Motor neuron (in vitro differentiated cells): ENCODE data around the gene TSSK2. TPM values are rescaled to one million over a fixed set of nuclear protein-coding genes. Genes with fewer than 3 reads are reported as not detected.

Source experiments
- ATAC-seq, 8 experiments: fragments of 200-7000 bp; cut with Tn5 transposase; replicated peaks in 6 of 8; 2 replicates each; pipeline ENCODE4 v1.8.0; 2021; ENCODE audit warnings: mild to moderate bottlenecking in 8 of 8, moderate library complexity in 8 of 8
- H3K27ac ChIP-seq, 2 donors: fragments of 250-450 bp; sonication (Bioruptor Pico); 2 replicates each; pipeline ENCODE4 v1.9.0; 2021; ENCODE audit warnings: antibody characterized with exemption in 2 of 2, mild to moderate bottlenecking in 2 of 2, moderate library complexity in 1 of 2
- H3K4me1 ChIP-seq, 2 donors: fragments of 250-450 bp; sonication (Bioruptor Pico); replicated peaks in 1 of 2; 2 replicates each; pipeline ENCODE4 v1.6.1; 2021; ENCODE audit warnings: antibody characterized with exemption in 2 of 2, mild to moderate bottlenecking in 2 of 2, moderate library complexity in 1 of 2
- H3K4me3 ChIP-seq, 5 donors: fragments of 250-450 bp; sonication (Bioruptor Pico); 2 replicates each; pipeline ENCODE4 v1.9.0; 2021; ENCODE audit warnings: antibody characterized with exemption in 5 of 5, mild to moderate bottlenecking in 5 of 5, moderate library complexity in 4 of 5
- WGBS, 10 experiments: fragments of 450-650 bp; shearing (Covaris generic); methylation state at CpG; one replicate each; pipeline ENCODE4 v1.0.0; 2022; 5-methylcytosine and 5-hydroxymethylcytosine counted together
- in situ Hi-C, 9 experiments: fragments of 400-800 bp; cut with MboI; loops; one replicate each; pipeline ENCODE4 v1.15.0; 2021; ENCODE audit warnings: low sequenced_read_pairs in 9 of 9, low pct_unique_long_range_greater_than_20kb in 2 of 9; ENCODE audit not compliant: unreplicated experiment in 9 of 9
- total RNA-seq, 8 experiments: library from RNA; unstranded; fragments of 300-600 nt; gene quantifications; 2 replicates each; pipeline versions ENCODE4 v1.2.3 to v1.2.4, GENCODE V29; 2022

The TSSK2 gene
- total RNA-seq, 8 experiments from 2014 or later: not detected

DNA sequence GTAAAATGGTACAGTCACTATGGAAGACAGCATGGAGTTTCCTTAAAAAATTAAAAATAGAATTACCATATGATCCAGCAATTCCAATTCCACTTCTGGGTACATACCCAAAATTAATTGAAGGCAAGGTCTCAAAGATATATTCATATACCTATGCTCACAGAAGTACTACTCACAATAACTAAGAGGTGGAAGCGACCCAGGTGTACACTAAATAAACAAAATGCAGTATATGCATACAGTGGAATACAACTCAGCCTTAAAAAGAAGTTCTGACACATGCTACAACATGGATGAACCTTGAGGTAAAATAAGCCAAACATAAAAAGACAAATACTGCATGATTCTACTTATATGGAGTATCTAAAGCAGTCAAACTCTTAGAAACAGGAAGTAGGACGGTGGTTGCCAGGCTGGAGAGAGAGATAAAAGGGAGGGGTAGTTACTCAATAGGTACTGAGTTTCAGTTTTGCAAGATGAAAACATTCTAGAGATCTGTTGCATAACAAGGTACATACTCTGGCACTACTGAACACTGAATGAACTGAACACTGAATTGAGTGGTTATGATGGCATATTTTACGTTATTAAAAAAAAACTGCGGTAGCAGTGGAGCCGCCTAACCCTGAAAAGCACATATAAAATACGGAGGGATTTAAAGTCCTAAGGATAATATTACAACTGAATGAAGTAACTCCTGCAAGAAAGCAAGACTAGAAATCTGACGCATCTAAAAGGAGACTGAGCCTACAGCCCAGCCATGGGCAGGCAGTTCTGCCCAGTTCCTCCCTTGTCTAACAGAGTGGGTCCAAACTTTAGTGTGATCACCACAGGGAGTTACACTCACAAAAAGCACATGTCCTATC lies 21.7 kb upstream of the TSSK2 start:
- 65 to 97% (median 84%) methylated on average over 3 to 7 of the region's 7 CpGs for WGBS, 10 experiments
- Histone ChIP-seq H3K4me3 (no peak overlapping the region), H3K4me1 (peaks cover 2 to 4% of the 10 kb centered on the region in 2 donors), H3K27ac (no peak overlapping the region)
- in situ Hi-C loops: loop anchor here in 1 of 9 experiments (25.0 kb wide), 1 partner anchor 97 kb away; no protein-coding TSS in a partner anchor
- ATAC-seq: peak in 2 of 8 experiments; percentile 44 to 53

DNA sequence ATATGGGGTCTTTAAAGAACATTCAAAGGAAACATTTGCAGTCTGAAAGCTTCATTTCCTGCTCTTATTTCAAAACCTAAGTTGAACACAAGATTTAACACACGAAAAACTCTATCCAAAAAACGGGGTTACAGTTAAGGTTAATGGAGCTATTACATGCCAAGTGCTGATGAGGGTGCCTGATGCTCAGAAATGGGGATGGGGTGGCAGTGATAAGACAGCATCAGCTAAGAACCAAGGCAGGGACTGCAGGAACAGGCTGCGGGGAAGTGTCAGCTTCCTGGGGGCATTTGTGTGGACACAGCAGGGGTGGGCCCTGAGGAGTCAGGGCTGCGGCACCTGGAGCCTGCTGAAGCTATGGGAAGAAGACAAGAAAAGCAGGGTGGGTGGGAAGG lies 21.0 kb upstream of the TSSK2 start:
- H3K27ac ChIP-seq: no peak overlapping the region
- WGBS, 10 experiments: 20 to 88% (median 60%) methylated on average over 1 to 3 of the region's 4 CpGs; no CpG with 5 or more reads in 5 of the 10 experiments
- no peak for ATAC-seq
- H3K4me3 ChIP-seq: no peak overlapping the region
- in situ Hi-C loops: loop anchor here in 1 of 9 experiments (25.0 kb wide), 1 partner anchor 98 kb away; no protein-coding TSS in a partner anchor
- no peaks in the 10 kb centered on the region for H3K4me1 ChIP-seq

DNA sequence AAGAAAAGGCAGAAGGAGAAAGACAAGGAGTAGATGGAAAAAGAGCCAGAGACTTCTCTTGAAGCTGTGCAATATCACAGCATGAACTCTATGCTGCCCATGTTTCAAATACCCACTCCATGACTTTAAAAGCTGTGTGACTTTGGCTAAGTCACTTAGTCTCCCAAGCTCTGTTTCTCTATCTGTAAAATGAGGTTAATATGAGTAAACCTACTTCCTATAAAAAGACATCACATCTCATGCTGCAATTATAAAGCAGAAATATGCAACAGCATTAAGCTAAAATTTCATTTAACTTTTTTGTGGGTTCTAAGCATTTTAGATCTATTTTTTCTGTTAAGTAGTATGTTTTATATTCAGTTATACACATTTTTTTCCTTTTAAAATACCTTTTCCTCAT lies 20.5 kb upstream of the TSSK2 start:
- no peak overlapping the region for H3K27ac ChIP-seq
- no peaks in the 10 kb centered on the region for H3K4me1 ChIP-seq
- no peak overlapping the region for H3K4me3 ChIP-seq
- in situ Hi-C loops: loop anchor here in 1 of 9 experiments (25.0 kb wide), 1 partner anchor 98 kb away; no protein-coding TSS in a partner anchor
- no peak for ATAC-seq

DNA sequence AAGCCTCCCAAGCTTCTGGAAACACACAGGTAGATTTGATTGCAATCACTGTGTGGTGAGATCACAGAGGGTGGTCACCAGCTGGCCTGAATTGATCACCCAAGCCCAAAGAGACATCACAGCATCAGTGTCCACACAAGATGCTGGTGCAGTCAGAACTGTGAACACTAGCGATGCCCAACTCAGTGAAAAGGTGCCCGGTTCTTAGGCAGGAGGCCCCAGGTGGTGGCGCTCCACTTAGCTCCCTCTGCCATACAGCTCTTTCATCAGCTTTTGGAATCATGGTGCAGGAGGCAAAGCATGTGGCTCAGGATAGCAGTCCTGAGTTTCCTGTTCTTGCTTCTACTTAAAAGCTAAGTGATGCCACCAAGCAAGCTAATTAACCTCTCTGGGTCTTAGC lies 20.0 kb upstream of the TSSK2 start:
- in situ Hi-C loops: loop anchor here in 1 of 9 experiments (25.0 kb wide), 1 partner anchor 99 kb away; no protein-coding TSS in a partner anchor
- no peaks in the 10 kb centered on the region for H3K4me1 ChIP-seq
- no peak for ATAC-seq
- H3K4me3 ChIP-seq: no peak overlapping the region
- no peak overlapping the region for H3K27ac ChIP-seq
- WGBS, 10 experiments: 73 to 100% (median 95%) methylated on average over 1 to 3 of the region's 3 CpGs; no CpG with 5 or more reads in 5 of the 10 experiments

DNA sequence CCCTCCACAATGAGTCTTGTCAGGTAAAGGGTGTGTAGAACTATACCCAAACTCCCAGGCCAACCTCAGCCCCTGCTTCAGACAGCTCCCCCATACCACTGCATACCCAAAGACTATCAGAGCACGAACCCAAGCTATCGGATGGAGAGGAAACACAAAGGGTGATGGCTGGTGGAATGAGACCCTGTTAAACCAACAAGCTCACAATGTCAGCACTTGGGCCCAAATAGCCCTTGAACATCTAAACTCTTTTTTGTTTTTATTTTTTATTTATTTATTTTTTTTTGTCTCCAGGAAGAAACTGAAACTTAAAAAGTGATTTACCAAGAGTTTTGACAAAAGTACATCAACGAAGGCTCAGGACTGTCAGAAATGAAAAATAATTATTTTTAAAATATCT lies 19.5 kb upstream of the TSSK2 start:
- 83 to 100% (median 100%) methylated on average over 1 to 3 of the region's 3 CpGs; no CpG with 5 or more reads in 4 of the 10 experiments for WGBS, 10 experiments
- no peak overlapping the region for H3K27ac ChIP-seq
- no peak overlapping the region for H3K4me3 ChIP-seq
- H3K4me1 ChIP-seq: no peaks in the 10 kb centered on the region
- no peak for ATAC-seq
- in situ Hi-C loops: loop anchor here in 1 of 9 experiments (25.0 kb wide), 1 partner anchor 99 kb away; no protein-coding TSS in a partner anchor

DNA sequence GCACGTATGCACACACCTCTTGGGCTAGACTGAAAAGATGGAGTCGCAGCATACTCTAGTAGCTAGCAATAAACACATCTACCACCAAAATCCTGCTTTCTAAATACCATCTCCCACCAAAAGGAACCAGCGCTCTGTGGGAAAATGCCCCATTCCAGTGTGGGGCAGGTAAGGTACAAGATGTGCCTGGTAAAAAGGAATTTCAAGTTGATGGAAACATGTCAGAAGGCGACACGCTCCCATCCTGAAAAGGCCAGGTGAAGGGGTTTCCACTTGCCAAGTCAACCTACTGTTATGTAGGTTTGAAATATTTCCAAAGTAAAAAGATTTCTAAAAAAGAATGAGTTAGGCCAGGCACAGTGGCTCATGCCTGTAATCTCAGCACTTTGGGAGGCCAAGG lies 17.7 kb upstream of the TSSK2 start:
- ATAC-seq: no peak
- Histone ChIP-seq H3K27ac (peak overlapping the region in 1 of 2 donors; percentile 43), H3K4me3 (no peak overlapping the region), H3K4me1 (no peaks in the 10 kb centered on the region)
- in situ Hi-C loops: loop anchor here in 1 of 9 experiments (25.0 kb wide), 1 partner anchor 101 kb away; no protein-coding TSS in a partner anchor
- 92 to 100% (median 97%) methylated on average over 1 to 5 of the region's 5 CpGs; no CpG with 5 or more reads in 6 of the 10 experiments for WGBS, 10 experiments

DNA sequence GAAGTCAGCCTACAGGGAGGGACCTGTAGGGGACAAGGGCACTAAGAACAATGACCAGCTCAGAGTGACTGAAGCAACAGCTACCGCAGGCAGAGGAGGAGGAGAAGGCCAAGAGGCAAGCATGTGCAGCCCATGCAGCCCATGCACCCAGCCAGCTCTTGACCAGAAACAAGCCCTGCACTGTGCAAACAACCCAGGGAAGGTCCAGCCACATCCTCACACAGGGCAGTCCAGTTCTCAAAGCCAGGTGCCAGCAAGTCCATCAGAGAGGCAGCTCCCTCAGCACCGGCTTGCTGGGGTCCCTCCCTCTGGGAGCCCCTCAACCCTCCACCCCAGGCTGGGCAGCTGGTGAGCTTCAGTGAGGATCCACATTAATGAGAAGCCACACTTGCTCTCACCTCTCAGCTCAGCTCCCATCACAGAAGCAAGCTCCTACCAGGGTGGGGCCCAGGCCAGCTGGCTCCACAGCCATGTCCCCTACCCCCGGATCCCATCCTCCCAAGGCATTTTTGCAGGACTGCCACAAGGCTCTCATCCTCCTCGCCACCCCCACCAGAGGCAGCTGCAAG lies 16.0 kb upstream of the TSSK2 start:
- in situ Hi-C loops: loop anchor here in 1 of 9 experiments (25.0 kb wide), 1 partner anchor 103 kb away; no protein-coding TSS in a partner anchor
- Histone ChIP-seq H3K4me3 (no peak overlapping the region), H3K4me1 (peaks cover 2 to 5% of the 10 kb centered on the region in 2 donors), H3K27ac (peak overlapping the region in 1 of 2 donors; percentile 39)
- 66 to 100% (median 95%) methylated on average over 1 to 2 of the region's 4 CpGs; no CpG with 5 or more reads in 5 of the 10 experiments for WGBS, 10 experiments
- ATAC-seq: no peak

DNA sequence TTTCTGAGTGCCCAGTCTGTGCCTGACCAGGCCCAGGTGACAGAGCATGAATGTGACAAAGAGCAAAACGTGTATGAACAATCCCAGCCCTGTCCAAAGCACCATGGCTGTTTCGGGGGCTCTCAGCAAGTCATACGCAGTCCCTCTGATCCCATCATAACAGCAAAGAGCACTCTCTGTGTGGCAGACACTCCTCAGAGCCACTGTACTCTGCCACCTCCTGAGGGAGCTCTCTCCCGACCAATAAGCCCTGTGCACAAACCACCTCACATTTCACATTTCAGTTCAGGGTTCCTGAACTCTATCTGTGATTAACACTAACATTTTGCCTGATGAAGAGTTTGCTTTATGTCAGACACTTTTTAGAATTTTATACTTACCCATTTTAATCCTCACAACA lies 15.5 kb upstream of the TSSK2 start:
- Histone ChIP-seq H3K27ac (no peak overlapping the region), H3K4me3 (no peak overlapping the region), H3K4me1 (peaks cover 8 to 11% of the 10 kb centered on the region in 2 donors)
- peak in 4 of 8 experiments; percentile 25 to 50 (median 28) for ATAC-seq
- 61 to 83% (median 68%) methylated on average over 1 to 4 of the region's 4 CpGs; no CpG with 5 or more reads in 5 of the 10 experiments for WGBS, 10 experiments
- in situ Hi-C loops: loop anchor here in 1 of 9 experiments (25.0 kb wide), 1 partner anchor 103 kb away; no protein-coding TSS in a partner anchor

DNA sequence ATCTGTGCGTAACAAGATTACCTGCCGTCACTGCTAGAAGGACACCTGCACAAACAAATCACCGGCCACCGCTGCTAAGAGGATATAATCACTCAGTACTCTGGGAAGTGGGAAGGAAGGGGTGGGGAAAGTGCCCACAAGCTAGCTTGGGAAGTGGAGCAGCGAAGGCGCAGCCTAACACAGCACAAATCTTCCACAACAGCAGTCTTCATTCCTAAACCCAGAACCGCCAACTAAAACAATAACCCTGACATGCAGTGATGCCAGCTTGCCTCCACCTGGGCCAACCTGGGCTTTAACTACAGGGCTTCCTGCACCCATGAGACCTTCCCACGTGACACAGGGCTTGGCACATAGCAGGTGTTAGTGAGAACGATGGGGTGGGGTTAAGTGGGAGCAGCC lies 14.0 kb upstream of the TSSK2 start:
- in situ Hi-C loops: loop anchor here in 1 of 9 experiments (25.0 kb wide), 1 partner anchor 105 kb away; no protein-coding TSS in a partner anchor
- Histone ChIP-seq H3K4me1 (peaks cover 12 to 14% of the 10 kb centered on the region in 2 donors), H3K27ac (no peak overlapping the region), H3K4me3 (no peak overlapping the region)
- no peak for ATAC-seq
- whole genome bisulfite sequencing, 10 experiments: 90 to 100% (median 95%) methylated on average over 1 to 7 of the region's 9 CpGs; no CpG with 5 or more reads in 2 of the 10 experiments

DNA sequence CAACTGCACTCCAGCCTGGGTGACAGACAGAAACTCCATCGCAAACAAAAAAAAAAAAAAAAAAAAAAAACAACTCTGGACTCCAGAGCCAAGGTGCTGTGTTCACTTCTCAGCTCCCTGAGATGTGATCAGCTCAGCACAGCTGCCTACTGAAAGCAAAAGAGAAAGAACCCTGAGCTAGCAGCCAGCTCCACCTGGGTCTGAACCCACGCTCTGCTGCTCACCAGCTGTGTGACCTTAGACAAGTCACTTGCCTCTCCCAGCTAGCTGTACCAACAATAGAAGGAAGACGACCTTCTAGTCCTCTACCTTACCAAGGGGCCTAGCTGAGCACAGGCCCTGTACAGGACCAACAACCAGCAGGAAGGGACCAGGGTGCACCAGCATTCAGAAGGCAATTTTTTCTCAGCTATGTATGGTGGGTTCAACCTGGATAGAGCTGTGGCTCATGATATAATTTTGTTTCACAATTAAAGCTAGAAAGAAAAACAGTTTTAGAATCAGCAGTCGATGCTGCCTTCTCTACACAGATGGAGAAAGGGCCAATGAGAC lies 12.7 kb upstream of the TSSK2 start:
- Histone ChIP-seq H3K4me1 (peaks cover 14 to 16% of the 10 kb centered on the region in 2 donors), H3K27ac (no peak overlapping the region), H3K4me3 (no peak overlapping the region)
- in situ Hi-C loops: loop anchor here in 1 of 9 experiments (25.0 kb wide), 1 partner anchor 106 kb away; no protein-coding TSS in a partner anchor
- 80 to 100% (median 86%) methylated on average over 1 to 3 of the region's 4 CpGs; no CpG with 5 or more reads in 5 of the 10 experiments for WGBS, 10 experiments
- no peak for ATAC-seq

DNA sequence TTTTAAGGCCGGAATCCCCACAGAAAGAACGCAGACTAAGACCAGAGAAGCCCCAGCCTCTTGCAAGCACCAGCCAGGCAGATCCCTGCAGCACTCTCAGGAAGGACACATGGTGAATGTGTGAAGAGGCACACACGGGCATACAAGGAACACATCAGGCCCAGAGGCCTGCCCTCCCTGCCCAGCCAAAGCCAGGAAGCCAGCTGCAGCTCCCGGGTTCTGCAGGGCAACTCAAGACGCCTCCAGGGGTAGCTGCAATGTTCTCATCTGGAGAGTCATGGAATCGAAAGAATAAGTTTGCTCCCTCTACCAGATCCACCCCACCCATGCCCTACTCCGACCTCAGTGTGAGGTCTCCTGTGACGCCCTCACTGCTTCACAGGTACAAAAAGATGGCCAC lies 11.2 kb upstream of the TSSK2 start:
- in situ Hi-C loops: loop anchor here in 1 of 9 experiments (25.0 kb wide), 1 partner anchor 108 kb away; no protein-coding TSS in a partner anchor
- H3K27ac ChIP-seq: no peak overlapping the region
- 17 to 100% (median 62%) methylated on average over 1 to 4 of the region's 8 CpGs; no CpG with 5 or more reads in 6 of the 10 experiments for WGBS, 10 experiments
- ATAC-seq: no peak
- H3K4me1 ChIP-seq: peaks cover 14 to 16% of the 10 kb centered on the region in 2 donors
- H3K4me3 ChIP-seq: no peak overlapping the region

DNA sequence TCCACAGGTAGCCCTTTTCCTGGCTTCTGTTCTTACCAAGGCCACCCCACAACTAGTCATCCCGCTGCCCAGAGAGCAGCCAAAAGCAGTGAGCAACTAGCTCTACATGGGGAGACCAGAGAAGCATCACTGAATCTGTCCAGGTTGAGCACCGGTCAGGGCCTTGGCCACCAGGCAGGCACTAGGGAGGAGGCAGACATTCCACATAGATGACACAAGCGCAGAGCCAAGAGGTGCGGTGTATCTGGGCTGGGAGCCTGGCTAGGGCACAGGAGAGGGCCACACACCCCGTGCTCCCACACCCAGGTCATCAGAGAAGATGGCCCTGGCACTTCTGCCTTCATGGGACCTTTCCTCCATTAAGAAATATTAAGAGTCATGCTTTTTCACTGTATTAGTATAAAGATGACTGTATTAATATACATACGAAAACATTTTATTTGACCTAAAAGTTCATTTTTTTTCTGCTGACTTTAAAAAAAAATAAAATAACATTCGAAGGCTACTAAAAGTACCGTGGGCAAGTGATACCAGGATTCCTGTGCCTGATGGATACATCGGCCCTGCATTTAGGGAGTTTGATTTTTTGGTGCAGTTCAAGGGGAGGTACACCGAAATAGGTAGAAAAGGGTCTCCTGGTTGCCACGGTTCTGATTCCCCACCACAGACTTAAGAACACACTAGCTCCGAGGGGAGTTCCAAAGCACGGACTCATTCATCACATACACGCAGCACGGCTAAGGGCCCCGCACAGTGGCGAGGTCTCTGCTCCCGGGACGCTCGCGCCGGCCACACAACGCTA lies 10.1 kb upstream of the TSSK2 start:
- peak in 7 of 8 experiments; percentile 4 to 31 (median 13) for ATAC-seq
- H3K4me1 ChIP-seq: peaks cover 14 to 16% of the 10 kb centered on the region in 2 donors
- WGBS, 10 experiments: 0 to 18% (median 9%) methylated on average over 1 to 18 of the region's 23 CpGs; no CpG with 5 or more reads in 1 of the 10 experiments
- in situ Hi-C loops: loop anchor here in 1 of 9 experiments (25.0 kb wide), 1 partner anchor 109 kb away; no protein-coding TSS in a partner anchor
- H3K4me3 ChIP-seq: peak overlapping the region; percentile 73 to 91 (median 81)
- H3K27ac ChIP-seq: peak overlapping the region in 1 of 2 donors; percentile 91
